ENCODE measurements around the gene MMD. TPM values are rescaled to one million over a fixed set of nuclear protein-coding genes. Genes with fewer than 3 reads are reported as not detected.
"Not testable (repeated sequence)": the region's sequence is repeated elsewhere in the genome, so short reads cannot be mapped to it uniquely, and the experiment has no call there.

The MMD gene
- total RNA-seq, 1 experiment from 2014 or later: 43.0 TPM

DNA sequence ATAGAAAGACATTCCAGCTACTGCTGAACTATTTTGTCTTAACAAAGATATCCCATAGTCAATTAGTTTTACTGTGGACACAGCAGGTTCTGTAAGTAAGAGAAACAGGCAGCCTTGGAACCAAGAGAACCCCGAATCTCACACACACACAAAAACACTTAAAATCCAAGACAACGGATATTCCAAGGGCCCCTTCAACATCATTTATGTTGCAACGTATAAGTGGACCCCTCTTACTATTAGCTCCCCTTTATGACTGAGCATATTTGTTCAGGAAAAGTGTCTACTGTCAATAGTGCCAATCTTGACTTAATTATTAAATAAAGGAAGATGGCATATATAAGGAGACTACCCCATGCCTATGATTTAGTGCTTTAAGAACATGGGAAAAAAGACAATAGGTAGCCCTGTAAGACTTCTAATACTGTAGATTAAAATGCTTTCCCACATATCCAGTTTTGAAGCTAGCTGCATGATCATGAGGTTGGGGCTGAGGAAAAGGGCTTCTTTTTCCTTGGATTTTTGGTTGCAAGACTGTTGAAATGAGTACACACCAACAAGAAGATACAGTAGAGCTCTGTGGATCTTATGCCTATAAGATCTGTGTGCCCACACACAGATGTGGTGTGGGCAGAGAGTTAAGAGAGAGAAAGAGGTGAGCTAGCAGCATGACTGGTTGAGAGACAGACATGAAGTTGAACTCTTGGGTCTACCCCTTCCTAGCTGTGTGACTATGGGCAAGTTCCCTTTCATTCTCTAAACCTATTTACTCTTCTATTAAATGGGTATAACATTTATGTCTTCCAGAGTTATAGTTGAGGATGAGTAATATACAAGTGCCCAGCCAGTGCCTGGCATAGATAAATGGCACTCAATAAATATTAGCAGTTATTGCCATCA is 3.0 kb downstream of the MMD start:
- Histone ChIP-seq H3K9me3 (replicated peaks) (0 out of 2 replicates have a peak, but pooled peaks cover 2% of the 10 kb centered on the region), H3K27ac (no peak overlapping the region), H3K4me3 (no peak overlapping the region), H3K36me3 (peaks cover 6% of the 10 kb centered on the region; the same call in 1 of the 2 replicates), H3K27me3 (no peaks in the 10 kb centered on the region), H3K4me1 (no peaks in the 10 kb centered on the region)
- DNase-seq: no peak

- Histone ChIP-seq H3K4me3 (no peak overlapping the region), H3K36me3 (peaks cover 12% of the 10 kb centered on the region), H3K27me3 (no peaks in the 10 kb centered on the region), H3K4me1 (no peaks in the 10 kb centered on the region), H3K27ac (no peak overlapping the region), H3K9me3 (replicated peaks) (0 out of 2 replicates have a peak, but pooled peaks cover 2% of the 10 kb centered on the region)
- no peak for DNase-seq
Measured at GRCh38 chr17:55417411-55418268, 4.0 kb downstream of the MMD start.

- H3K4me1 ChIP-seq: no peaks in the 10 kb centered on the region
- no peak overlapping the region for H3K4me3 ChIP-seq
- no peak for DNase-seq
- H3K27ac ChIP-seq: no peak overlapping the region
- no peaks in the 10 kb centered on the region for H3K27me3 ChIP-seq
- peaks cover 12% of the 10 kb centered on the region for H3K36me3 ChIP-seq
- 0 out of 2 replicates have a peak, but pooled peaks cover 2% of the 10 kb centered on the region for H3K9me3 ChIP-seq (replicated peaks)
Measured at GRCh38 chr17:55416470-55417052, 5.1 kb downstream of the MMD start.

GRCh38 chr17:55416000-55416399 is 5.6 kb downstream of the MMD start:
- DNase-seq: no peak
- Histone ChIP-seq H3K9me3 (replicated peaks) (0 out of 2 replicates have a peak, but pooled peaks cover 2% of the 10 kb centered on the region), H3K27me3 (no peaks in the 10 kb centered on the region), H3K27ac (no peak overlapping the region), H3K4me3 (no peak overlapping the region), H3K36me3 (peaks cover 16% of the 10 kb centered on the region), H3K4me1 (no peaks in the 10 kb centered on the region)

DNA sequence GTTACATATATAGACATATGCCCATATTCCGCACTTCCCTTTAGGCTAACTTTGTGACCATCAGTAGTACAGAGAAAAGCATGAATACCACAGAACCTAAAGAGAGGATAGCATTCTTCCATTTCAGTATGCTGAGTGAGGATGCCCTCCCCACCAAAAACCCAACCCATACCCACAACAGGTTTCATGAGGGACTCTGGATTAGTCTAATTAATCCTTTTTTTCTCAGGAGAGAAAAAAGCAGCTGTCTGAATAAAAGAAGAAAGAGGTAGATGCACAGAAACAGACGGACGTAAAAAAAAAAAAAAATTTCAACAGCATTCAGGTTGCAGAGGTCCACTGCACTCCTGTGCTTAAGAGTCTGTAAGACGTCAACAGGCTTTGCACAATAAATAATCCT is 6.7 kb downstream of the MMD start:
- DNase-seq: no peak

DNA sequence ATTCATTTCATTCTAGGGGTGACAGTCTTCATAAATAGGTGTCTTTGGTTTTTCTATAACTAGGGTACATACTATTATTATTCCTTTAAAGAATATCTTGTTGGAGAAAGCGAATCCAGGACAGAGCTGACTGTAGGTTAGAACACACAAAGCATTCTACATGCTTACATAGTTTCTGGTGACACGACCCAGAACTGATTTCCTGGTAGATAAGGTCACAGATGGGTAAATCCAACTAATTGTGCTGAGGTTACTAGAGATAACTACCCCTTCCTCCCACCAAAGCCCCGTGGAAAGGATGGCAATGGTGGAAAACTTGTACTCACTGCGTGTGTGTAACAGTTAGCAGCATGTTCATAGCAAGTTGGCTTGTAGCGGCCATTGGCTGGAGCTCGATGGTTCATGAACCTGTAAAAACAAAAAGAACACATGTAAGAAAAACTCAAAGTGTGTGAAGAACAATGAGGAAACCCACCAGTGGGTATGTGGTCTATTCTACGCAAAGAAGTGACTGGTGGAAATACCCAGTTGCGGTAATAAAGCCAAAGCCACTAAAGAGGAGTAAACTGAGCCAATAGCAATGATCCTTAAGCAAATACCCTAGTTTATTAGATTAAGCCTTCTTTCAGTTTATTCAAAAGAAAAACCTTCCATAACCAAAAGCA is 7.7 kb downstream of the MMD start:
- Histone ChIP-seq H3K9me3 (replicated peaks) (0 out of 2 replicates have a peak, but pooled peaks cover 2% of the 10 kb centered on the region), H3K27ac (no peak overlapping the region), H3K4me1 (no peaks in the 10 kb centered on the region), H3K4me3 (no peak overlapping the region), H3K27me3 (no peaks in the 10 kb centered on the region), H3K36me3 (peaks cover 24% of the 10 kb centered on the region)
- no peak for DNase-seq

More for the DNA sequence above, 6.7 kb downstream of the MMD start:
- H3K4me1 ChIP-seq: no peaks in the 10 kb centered on the region
- H3K9me3 ChIP-seq (replicated peaks): 0 out of 2 replicates have a peak, but pooled peaks cover 2% of the 10 kb centered on the region
- peaks cover 21% of the 10 kb centered on the region for H3K36me3 ChIP-seq
- H3K27me3 ChIP-seq: no peaks in the 10 kb centered on the region
- H3K27ac ChIP-seq: no peak overlapping the region
- H3K4me3 ChIP-seq: no peak overlapping the region

DNA sequence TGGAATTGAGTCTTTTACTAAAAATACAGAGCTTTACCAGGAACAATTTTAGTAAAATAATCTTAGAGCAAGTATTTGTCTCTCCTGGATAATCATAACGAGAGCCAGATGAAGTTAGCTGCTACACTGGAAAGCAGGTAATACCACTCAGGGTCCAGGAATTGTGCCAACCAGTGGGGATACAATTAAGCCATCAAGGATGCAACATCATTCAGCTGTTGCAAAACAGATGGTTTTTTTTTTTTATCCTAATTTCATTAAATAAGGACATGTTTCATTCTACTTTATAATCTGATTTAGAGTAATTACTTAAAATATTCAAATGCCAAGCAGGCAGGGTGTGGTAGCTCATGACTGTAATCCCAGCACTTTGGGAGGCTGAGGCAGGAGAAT is 10.2 kb downstream of the MMD start:
- no peaks in the 10 kb centered on the region for H3K27me3 ChIP-seq
- DNase-seq: no peak
- H3K4me3 ChIP-seq: no peak overlapping the region
- no peak overlapping the region for H3K27ac ChIP-seq
- H3K4me1 ChIP-seq: no peaks in the 10 kb centered on the region
- peaks cover 43% of the 10 kb centered on the region for H3K36me3 ChIP-seq
- H3K9me3 ChIP-seq (replicated peaks): no peaks in the 10 kb centered on the region

DNA sequence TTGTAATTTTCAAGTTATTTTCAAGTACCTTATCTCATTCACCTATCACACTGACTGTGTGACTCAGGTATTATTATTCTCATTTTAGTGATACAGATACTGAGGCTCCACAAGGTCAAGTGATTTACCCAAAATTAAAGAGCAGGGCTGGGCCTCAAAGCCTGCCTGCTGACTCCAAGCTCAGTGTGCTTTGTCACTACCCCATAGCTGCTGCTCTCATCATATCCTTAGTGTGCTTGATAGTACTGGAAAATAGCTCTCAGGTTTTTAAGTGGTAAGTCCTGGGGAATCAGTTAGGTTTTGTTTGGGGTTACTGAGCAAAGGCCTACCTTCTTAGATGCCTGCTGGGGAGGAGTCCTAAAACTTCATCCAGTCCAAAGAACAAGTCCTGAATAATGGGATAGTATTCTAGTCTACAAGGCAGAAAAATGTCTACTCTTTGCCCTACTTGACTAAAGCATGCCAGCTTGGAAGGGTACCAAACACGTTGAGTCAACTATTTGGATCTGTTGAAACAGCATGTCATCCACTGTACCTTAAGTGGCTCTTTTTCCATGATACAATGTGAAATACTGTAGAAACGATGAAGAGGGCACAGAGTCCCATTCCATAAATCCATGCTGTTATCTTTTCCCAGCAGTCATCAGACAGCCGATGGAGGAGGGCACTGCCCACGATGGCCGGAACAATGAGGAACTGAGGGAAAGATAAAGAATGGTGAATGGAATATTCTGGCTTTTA is 10.7 kb downstream of the MMD start:
- no peak for DNase-seq
- no peaks in the 10 kb centered on the region for H3K4me1 ChIP-seq
- H3K27me3 ChIP-seq: no peaks in the 10 kb centered on the region
- H3K36me3 ChIP-seq: peaks cover 43% of the 10 kb centered on the region
- H3K4me3 ChIP-seq: no peak overlapping the region
- no peaks in the 10 kb centered on the region for H3K9me3 ChIP-seq (replicated peaks)
- no peak overlapping the region for H3K27ac ChIP-seq

DNA sequence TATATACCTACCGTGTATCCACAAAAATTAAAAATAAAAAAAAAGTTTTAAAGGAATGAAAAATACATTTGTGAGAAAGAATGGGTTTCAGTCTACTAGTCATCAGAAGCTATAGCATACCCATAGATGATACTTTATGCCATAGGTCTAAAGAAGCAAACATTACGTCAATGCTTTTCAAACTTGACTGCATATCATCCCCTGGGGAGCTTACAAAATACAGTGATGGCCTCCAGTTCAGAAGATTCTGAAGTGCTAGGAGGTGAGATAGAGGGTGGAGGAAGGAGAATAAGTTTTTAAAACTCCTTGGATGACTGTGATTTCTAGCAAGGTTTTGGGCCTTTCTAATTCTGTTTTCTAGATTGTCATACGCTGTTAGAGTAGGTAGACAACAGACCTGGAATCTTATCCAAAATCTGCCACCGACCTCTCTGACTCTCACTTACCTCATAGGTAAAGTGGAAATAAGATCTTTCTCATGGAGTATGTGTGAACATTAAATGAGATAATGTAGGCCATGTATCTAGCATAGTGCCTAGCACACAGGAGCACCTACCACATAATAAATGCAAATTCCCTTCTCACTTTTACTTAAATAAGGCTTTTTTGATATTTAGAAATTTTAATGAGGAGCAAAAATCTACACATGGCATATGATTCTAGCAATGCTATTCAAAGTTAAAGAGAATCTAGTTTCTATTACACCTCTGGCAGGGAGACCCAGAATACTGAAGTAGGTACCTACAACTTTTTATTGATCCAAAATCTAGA is 12.4 kb downstream of the MMD start:
- DNase-seq: no peak
- H3K27ac ChIP-seq: no peak overlapping the region
- peaks cover 43% of the 10 kb centered on the region for H3K36me3 ChIP-seq
- no peaks in the 10 kb centered on the region for H3K4me1 ChIP-seq
- no peak overlapping the region for H3K4me3 ChIP-seq
- H3K9me3 ChIP-seq (replicated peaks): no peaks in the 10 kb centered on the region
- H3K27me3 ChIP-seq: no peaks in the 10 kb centered on the region

- Histone ChIP-seq H3K36me3 (peaks cover 38% of the 10 kb centered on the region), H3K4me3 (no peak overlapping the region), H3K27ac (no peak overlapping the region), H3K4me1 (no peaks in the 10 kb centered on the region), H3K27me3 (no peaks in the 10 kb centered on the region), H3K9me3 (replicated peaks) (no peaks in the 10 kb centered on the region)
- no peak for DNase-seq
Measured at GRCh38 chr17:55407641-55408566, 13.7 kb downstream of the MMD start.

DNA sequence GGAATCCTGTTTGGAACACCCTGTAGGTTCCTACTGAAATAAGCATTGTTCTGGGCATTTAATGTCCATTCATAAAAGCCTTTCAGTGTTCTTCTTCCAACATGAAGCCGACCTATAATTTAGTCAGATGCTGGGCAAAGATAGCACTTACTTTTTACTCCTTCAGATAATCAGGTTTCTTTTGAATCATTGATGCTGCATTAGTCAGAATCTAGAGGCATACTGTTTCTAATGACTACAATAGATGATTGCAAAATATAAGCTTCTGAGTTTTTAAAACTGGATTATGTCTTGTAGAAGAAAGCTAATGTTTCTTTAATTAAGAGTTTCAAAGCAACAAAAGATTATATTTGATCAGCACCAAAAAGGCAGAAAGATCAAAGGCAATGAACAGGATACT is 16.0 kb downstream of the MMD start:
- peaks cover 41% of the 10 kb centered on the region for H3K36me3 ChIP-seq
- no peaks in the 10 kb centered on the region for H3K9me3 ChIP-seq (replicated peaks)
- DNase-seq: no peak
- no peak overlapping the region for H3K4me3 ChIP-seq
- no peak overlapping the region for H3K27ac ChIP-seq
- H3K4me1 ChIP-seq: no peaks in the 10 kb centered on the region
- H3K27me3 ChIP-seq: no peaks in the 10 kb centered on the region

GRCh38 chr17:55404197-55404596 is 17.4 kb downstream of the MMD start:
- peaks cover 37% of the 10 kb centered on the region for H3K36me3 ChIP-seq
- not testable (repeated sequence) for H3K4me3 ChIP-seq

More at GRCh38 chr17:55404197-55404596, 17.4 kb downstream of the MMD start:
- not testable (repeated sequence) for H3K27ac ChIP-seq; H3K4me1 ChIP-seq; H3K9me3 ChIP-seq (replicated peaks); DNase-seq; H3K27me3 ChIP-seq
